ENCODE results near the gene AKR1C2.
"Not testable (repeated sequence)": the region's sequence is repeated elsewhere in the genome, so short reads cannot be mapped to it uniquely, and the experiment has no call there.

The AKR1C2 gene

GRCh38 chr10:4945766-4946717, 57.6 kb downstream of the AKR1C2 start:
- CTCF ChIA-PET = no interaction called here
- WGBS (ENCODE audit: insufficient coverage) = 100% methylated on average over 2 of the region's 2 CpGs

GRCh38 chr10:4944841-4945240, 58.8 kb downstream of the AKR1C2 start:
- ChIA-PET POLR2A (no interaction called here), CTCF (no interaction called here)
- no peak overlapping the region for H3K4me3 ChIP-seq (ENCODE audit: control insufficient read depth in 1 of 7, extremely low read depth in 1 of 7, insufficient read depth in 4 of 7, low read depth in 2 of 7, low read length in 6 of 7)
- peaks cover 0 to 2% (median 0%) of the 10 kb centered on the region in 4 experiments for H3K4me1 ChIP-seq (ENCODE audit: control extremely low read depth in 1 of 4, control insufficient read depth in 4 of 4, insufficient read depth in 4 of 4, low read length in 3 of 4)
- no peak overlapping the region for H3K27ac ChIP-seq (ENCODE audit: insufficient read depth in 1 of 2, low read depth in 1 of 2, low read length in 2 of 2, poor library complexity in 1 of 2, severe bottlenecking in 2 of 2)
- no peaks in the 10 kb centered on the region for H3K36me3 ChIP-seq (ENCODE audit: control insufficient read depth in 4 of 4, insufficient read depth in 4 of 4, low read length in 3 of 4)
- no CpG with 5 or more reads among the region's 1 CpG for WGBS (ENCODE audit: insufficient coverage)
- DNase-seq = no peak
- no peaks in the 10 kb centered on the region for H3K9me3 ChIP-seq (ENCODE audit: control extremely low read depth in 1 of 5, control insufficient read depth in 4 of 5, insufficient read depth in 2 of 5, low read depth in 1 of 5, low read length in 4 of 5)
- no peaks in the 10 kb centered on the region for H3K27me3 ChIP-seq (replicated peaks in 2 of 5; ENCODE audit: control insufficient read depth in 4 of 5, insufficient read depth in 5 of 5, low read length in 4 of 5)

More at GRCh38 chr10:4945766-4946717, 57.6 kb downstream of the AKR1C2 start:
- Histone ChIP-seq H3K4me1 (ENCODE audit: control extremely low read depth in 1 of 4, control insufficient read depth in 4 of 4, insufficient read depth in 4 of 4, low read length in 3 of 4) (peaks cover 0 to 2% (median 0%) of the 10 kb centered on the region in 4 experiments), H3K36me3 (ENCODE audit: control insufficient read depth in 4 of 4, insufficient read depth in 4 of 4, low read length in 3 of 4) (no peaks in the 10 kb centered on the region), H3K4me3 (ENCODE audit: control insufficient read depth in 1 of 7, extremely low read depth in 1 of 7, insufficient read depth in 4 of 7, low read depth in 2 of 7, low read length in 6 of 7) (no peak overlapping the region), H3K9me3 (ENCODE audit: control extremely low read depth in 1 of 5, control insufficient read depth in 4 of 5, insufficient read depth in 2 of 5, low read depth in 1 of 5, low read length in 4 of 5) (no peaks in the 10 kb centered on the region), H3K27me3 (replicated peaks in 2 of 5; ENCODE audit: control insufficient read depth in 4 of 5, insufficient read depth in 5 of 5, low read length in 4 of 5) (no peaks in the 10 kb centered on the region), H3K27ac (ENCODE audit: insufficient read depth in 1 of 2, low read depth in 1 of 2, low read length in 2 of 2, poor library complexity in 1 of 2, severe bottlenecking in 2 of 2) (no peak overlapping the region)
- DNase-seq = no peak
- POLR2A ChIA-PET = no interaction called here

GRCh38 chr10:4943821-4944220, 59.8 kb downstream of the AKR1C2 start:
- Histone ChIP-seq H3K9me3 (ENCODE audit: control extremely low read depth in 1 of 5, control insufficient read depth in 4 of 5, insufficient read depth in 2 of 5, low read depth in 1 of 5, low read length in 4 of 5) (no peaks in the 10 kb centered on the region), H3K4me3 (ENCODE audit: control insufficient read depth in 1 of 7, extremely low read depth in 1 of 7, insufficient read depth in 4 of 7, low read depth in 2 of 7, low read length in 6 of 7) (no peak overlapping the region), H3K4me1 (ENCODE audit: control extremely low read depth in 1 of 4, control insufficient read depth in 4 of 4, insufficient read depth in 4 of 4, low read length in 3 of 4) (peaks cover 0 to 2% (median 0%) of the 10 kb centered on the region in 4 experiments), H3K27me3 (replicated peaks in 2 of 5; ENCODE audit: control insufficient read depth in 4 of 5, insufficient read depth in 5 of 5, low read length in 4 of 5) (no peaks in the 10 kb centered on the region), H3K27ac (ENCODE audit: insufficient read depth in 1 of 2, low read depth in 1 of 2, low read length in 2 of 2, poor library complexity in 1 of 2, severe bottlenecking in 2 of 2) (no peak overlapping the region), H3K36me3 (ENCODE audit: control insufficient read depth in 4 of 4, insufficient read depth in 4 of 4, low read length in 3 of 4) (no peaks in the 10 kb centered on the region)
- no CpG with 5 or more reads among the region's 2 CpGs for WGBS (ENCODE audit: insufficient coverage)
- ChIA-PET POLR2A (no interaction called here), CTCF (interaction anchor here (1.4 kb wide), 1 partner anchor 94 kb away, joined by 5 read pairs; no protein-coding TSS in a partner anchor)
- DNase-seq = no peak

DNA sequence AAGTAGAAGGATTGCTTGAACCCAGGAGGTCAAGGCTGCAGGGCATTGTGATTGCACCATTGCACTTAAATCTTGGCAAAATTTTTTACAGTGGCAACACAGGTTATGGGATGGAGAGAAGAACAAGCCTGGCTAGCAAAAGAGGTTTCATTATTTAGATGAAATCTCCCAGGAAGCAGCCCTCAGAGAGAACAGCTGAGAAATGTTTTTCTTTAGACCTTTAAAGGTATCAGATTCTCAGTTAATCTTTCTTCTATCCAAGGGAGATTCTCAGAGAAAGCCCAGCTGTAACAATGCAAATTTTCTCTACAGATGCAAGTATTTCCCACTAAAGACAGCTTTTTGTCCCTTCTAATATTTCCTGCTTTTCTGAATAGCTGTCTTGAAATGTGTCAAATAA, 60.2 kb downstream of the AKR1C2 start:
- H3K27me3 ChIP-seq (replicated peaks in 2 of 5; ENCODE audit: control insufficient read depth in 4 of 5, insufficient read depth in 5 of 5, low read length in 4 of 5); H3K9me3 ChIP-seq (ENCODE audit: control extremely low read depth in 1 of 5, control insufficient read depth in 4 of 5, insufficient read depth in 2 of 5, low read depth in 1 of 5, low read length in 4 of 5); H3K36me3 ChIP-seq (ENCODE audit: control insufficient read depth in 4 of 4, insufficient read depth in 4 of 4, low read length in 3 of 4); DNase-seq; POLR2A ChIA-PET; H3K4me1 ChIP-seq (ENCODE audit: control extremely low read depth in 1 of 4, control insufficient read depth in 4 of 4, insufficient read depth in 4 of 4, low read length in 3 of 4); H3K4me3 ChIP-seq (ENCODE audit: control insufficient read depth in 1 of 7, extremely low read depth in 1 of 7, insufficient read depth in 4 of 7, low read depth in 2 of 7, low read length in 6 of 7); H3K27ac ChIP-seq (ENCODE audit: insufficient read depth in 1 of 2, low read depth in 1 of 2, low read length in 2 of 2, poor library complexity in 1 of 2, severe bottlenecking in 2 of 2): not testable (repeated sequence)
- CTCF ChIA-PET = interaction anchor here (1.4 kb wide), 1 partner anchor 94 kb away, joined by 5 read pairs; no protein-coding TSS in a partner anchor

GRCh38 chr10:4942931-4943330, 60.7 kb downstream of the AKR1C2 start:
- POLR2A ChIA-PET; H3K27me3 ChIP-seq (replicated peaks in 2 of 5; ENCODE audit: control insufficient read depth in 4 of 5, insufficient read depth in 5 of 5, low read length in 4 of 5); H3K4me3 ChIP-seq (ENCODE audit: control insufficient read depth in 1 of 7, extremely low read depth in 1 of 7, insufficient read depth in 4 of 7, low read depth in 2 of 7, low read length in 6 of 7); H3K27ac ChIP-seq (ENCODE audit: insufficient read depth in 1 of 2, low read depth in 1 of 2, low read length in 2 of 2, poor library complexity in 1 of 2, severe bottlenecking in 2 of 2); H3K9me3 ChIP-seq (ENCODE audit: control extremely low read depth in 1 of 5, control insufficient read depth in 4 of 5, insufficient read depth in 2 of 5, low read depth in 1 of 5, low read length in 4 of 5); H3K4me1 ChIP-seq (ENCODE audit: control extremely low read depth in 1 of 4, control insufficient read depth in 4 of 4, insufficient read depth in 4 of 4, low read length in 3 of 4); H3K36me3 ChIP-seq (ENCODE audit: control insufficient read depth in 4 of 4, insufficient read depth in 4 of 4, low read length in 3 of 4): not testable (repeated sequence)
- 67% methylated on average over 1 of the region's 2 CpGs for WGBS (ENCODE audit: insufficient coverage)
- peak in 1 of 3 donors; percentile 30 for DNase-seq
- CTCF ChIA-PET = interaction anchor here (1.4 kb wide), 1 partner anchor 93 kb away, joined by 5 read pairs; no protein-coding TSS in a partner anchor

DNA sequence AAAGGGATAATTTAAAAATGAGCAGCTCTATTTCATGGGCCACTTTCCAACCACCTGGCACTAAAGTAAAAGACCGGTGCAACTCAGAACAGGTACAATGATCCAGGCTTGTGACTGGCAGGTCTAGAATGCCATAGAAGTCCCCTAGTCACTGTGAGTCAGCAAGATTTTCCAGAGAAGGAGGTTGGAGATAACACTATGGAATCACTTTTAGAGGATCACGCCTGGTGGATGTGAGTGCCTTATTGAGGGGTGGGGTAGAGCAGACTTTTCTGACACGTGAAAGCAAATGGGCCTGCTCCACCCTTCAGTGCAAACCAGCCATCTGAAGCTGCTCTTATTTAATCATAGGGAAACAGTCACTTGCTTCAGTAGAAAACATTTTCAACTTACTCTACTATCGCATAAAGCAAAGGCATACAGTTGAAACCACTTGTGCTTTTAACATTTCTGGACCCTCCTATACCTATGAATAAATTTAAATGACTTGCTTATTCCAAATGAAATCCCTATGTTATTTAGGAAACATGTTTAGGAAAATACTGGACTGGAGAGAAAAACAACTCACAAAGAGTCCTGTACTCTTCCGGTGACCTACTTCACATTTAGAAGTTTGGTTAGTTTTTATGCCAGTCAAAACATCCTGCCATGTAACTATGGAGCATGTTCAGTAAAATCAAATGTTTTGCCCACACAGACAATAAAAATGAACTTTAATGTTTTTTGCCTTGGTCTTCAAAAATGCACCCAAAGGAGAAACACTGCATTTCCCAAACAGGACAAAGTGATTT, 61.9 kb downstream of the AKR1C2 start:
- Histone ChIP-seq H3K27ac (ENCODE audit: insufficient read depth in 1 of 2, low read depth in 1 of 2, low read length in 2 of 2, poor library complexity in 1 of 2, severe bottlenecking in 2 of 2) (no peak overlapping the region), H3K36me3 (ENCODE audit: control insufficient read depth in 4 of 4, insufficient read depth in 4 of 4, low read length in 3 of 4) (no peaks in the 10 kb centered on the region), H3K9me3 (ENCODE audit: control extremely low read depth in 1 of 5, control insufficient read depth in 4 of 5, insufficient read depth in 2 of 5, low read depth in 1 of 5, low read length in 4 of 5) (no peaks in the 10 kb centered on the region), H3K4me1 (ENCODE audit: control extremely low read depth in 1 of 4, control insufficient read depth in 4 of 4, insufficient read depth in 4 of 4, low read length in 3 of 4) (peaks cover 0 to 2% (median 0%) of the 10 kb centered on the region in 4 experiments), H3K27me3 (replicated peaks in 2 of 5; ENCODE audit: control insufficient read depth in 4 of 5, insufficient read depth in 5 of 5, low read length in 4 of 5) (no peaks in the 10 kb centered on the region), H3K4me3 (ENCODE audit: control insufficient read depth in 1 of 7, extremely low read depth in 1 of 7, insufficient read depth in 4 of 7, low read depth in 2 of 7, low read length in 6 of 7) (no peak overlapping the region)
- peak; percentile 8 to 45 (median 18) for DNase-seq
- POLR2A ChIA-PET = no interaction called here
- WGBS (ENCODE audit: insufficient coverage) = 56% methylated on average over 2 of the region's 5 CpGs
- CTCF ChIA-PET = no interaction called here

DNA sequence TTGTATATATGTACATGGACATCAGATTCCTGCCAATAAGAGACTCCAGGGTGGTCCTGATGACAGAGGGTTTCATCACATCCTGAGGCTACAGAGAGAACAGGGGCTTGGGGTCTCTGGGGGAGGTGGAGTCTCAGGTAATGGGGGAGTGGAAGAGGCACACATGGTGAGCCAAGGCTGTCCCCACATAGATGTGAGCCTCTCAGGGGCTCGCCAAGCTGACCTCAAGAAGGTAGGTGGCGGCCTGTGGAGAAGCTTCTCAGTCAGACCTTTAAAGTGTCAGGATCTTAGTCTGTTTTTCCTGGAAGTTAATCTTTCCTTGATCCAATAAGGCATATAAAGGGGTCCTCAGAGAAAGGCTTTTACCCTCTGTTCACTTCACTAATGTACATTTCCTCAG, 62.7 kb downstream of the AKR1C2 start:
- H3K4me3 ChIP-seq (ENCODE audit: control insufficient read depth in 1 of 7, extremely low read depth in 1 of 7, insufficient read depth in 4 of 7, low read depth in 2 of 7, low read length in 6 of 7); H3K27me3 ChIP-seq (replicated peaks in 2 of 5; ENCODE audit: control insufficient read depth in 4 of 5, insufficient read depth in 5 of 5, low read length in 4 of 5); H3K27ac ChIP-seq (ENCODE audit: insufficient read depth in 1 of 2, low read depth in 1 of 2, low read length in 2 of 2, poor library complexity in 1 of 2, severe bottlenecking in 2 of 2); H3K36me3 ChIP-seq (ENCODE audit: control insufficient read depth in 4 of 4, insufficient read depth in 4 of 4, low read length in 3 of 4); CTCF ChIA-PET; POLR2A ChIA-PET; H3K4me1 ChIP-seq (ENCODE audit: control extremely low read depth in 1 of 4, control insufficient read depth in 4 of 4, insufficient read depth in 4 of 4, low read length in 3 of 4); H3K9me3 ChIP-seq (ENCODE audit: control extremely low read depth in 1 of 5, control insufficient read depth in 4 of 5, insufficient read depth in 2 of 5, low read depth in 1 of 5, low read length in 4 of 5); DNase-seq: not testable (repeated sequence)
- 100% methylated on average over 2 of the region's 2 CpGs for WGBS (ENCODE audit: insufficient coverage)

All from common myeloid progenitor, CD34-positive (primary cell).